ENCODE results near the gene TNFRSF11A. TPM values are rescaled to one million over a fixed set of nuclear protein-coding genes. Genes with fewer than 3 reads are reported as not detected.

Gene TNFRSF11A
- total RNA-seq, 1 experiment from 2014 or later: 0.16 TPM

- Mint-ChIP-seq H3K27me3 (ENCODE audit: insufficient read depth, unreplicated experiment) (peaks cover 2% of the 10 kb centered on the region), H3K4me1 (ENCODE audit: low read depth, unreplicated experiment) (no peaks in the 10 kb centered on the region), H3K4me3 (ENCODE audit: unreplicated experiment) (no peak overlapping the region), H3K9me3 (ENCODE audit: unreplicated experiment) (no peaks in the 10 kb centered on the region), H3K27ac (ENCODE audit: unreplicated experiment) (no peak overlapping the region), H3K36me3 (ENCODE audit: insufficient read depth, unreplicated experiment) (no peaks in the 10 kb centered on the region)
- TF ChIP-seq CTCF (IDR thresholded peaks at IDR 0.05; ENCODE audit: insufficient read depth in 1 of 2, low read depth in 1 of 2, low read length in 1 of 2, severe bottlenecking in 1 of 2, unreplicated experiment in 1 of 2): no peak
- CTCF ChIA-PET: no interaction called here
- Histone ChIP-seq H3K36me3 (ENCODE audit: control insufficient read depth, insufficient read depth, low read length) (no peaks in the 10 kb centered on the region), H3K9me3 (no peaks in the 10 kb centered on the region), H3K4me3 (ENCODE audit: low read depth, low read length) (no peak overlapping the region), H3K4me1 (no peaks in the 10 kb centered on the region), H3K27me3 (replicated peaks; ENCODE audit: control insufficient read depth, insufficient read depth, low read length) (no peaks in the 10 kb centered on the region)
- POLR2A ChIA-PET: no interaction called here
- no TSS peak for BruUV-seq (replicated peaks)
- DNase-seq: no peak
- intact Hi-C loops (cut with micrococcal nuclease; ENCODE audit: unreplicated experiment): no loop called here
Observed at GRCh38 chr18:62361288-62361687, 36.2 kb downstream of the TNFRSF11A start.

DNA sequence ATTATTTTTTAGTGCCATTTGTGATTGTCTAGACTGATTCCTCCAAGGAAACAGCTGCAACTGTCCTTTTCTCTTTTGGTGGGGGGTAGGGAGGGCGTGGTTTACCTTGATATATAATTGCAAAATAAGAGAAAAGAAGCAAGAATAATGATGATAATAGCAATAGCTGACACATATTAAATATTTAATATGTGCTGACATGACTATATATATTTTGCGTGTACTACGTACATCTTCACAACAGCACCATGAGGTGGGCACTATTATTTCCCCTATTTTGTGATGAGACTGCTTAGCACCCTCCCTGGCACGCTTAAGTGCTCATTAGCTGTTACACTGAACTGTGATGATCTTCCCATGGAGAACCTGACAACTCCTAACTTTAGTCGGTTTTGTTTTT lies 39.4 kb downstream of the TNFRSF11A start:
- Mint-ChIP-seq H3K4me3 (ENCODE audit: unreplicated experiment) (no peak overlapping the region), H3K27ac (ENCODE audit: unreplicated experiment) (no peak overlapping the region), H3K4me1 (ENCODE audit: low read depth, unreplicated experiment) (no peaks in the 10 kb centered on the region), H3K27me3 (ENCODE audit: insufficient read depth, unreplicated experiment) (peaks cover 2% of the 10 kb centered on the region), H3K9me3 (ENCODE audit: unreplicated experiment) (no peaks in the 10 kb centered on the region), H3K36me3 (ENCODE audit: insufficient read depth, unreplicated experiment) (no peaks in the 10 kb centered on the region)
- Histone ChIP-seq H3K27me3 (replicated peaks; ENCODE audit: control insufficient read depth, insufficient read depth, low read length) (no peaks in the 10 kb centered on the region), H3K36me3 (ENCODE audit: control insufficient read depth, insufficient read depth, low read length) (no peaks in the 10 kb centered on the region), H3K4me3 (ENCODE audit: low read depth, low read length) (no peak overlapping the region), H3K4me1 (no peaks in the 10 kb centered on the region), H3K9me3 (no peaks in the 10 kb centered on the region)
- intact Hi-C loops (cut with micrococcal nuclease; ENCODE audit: unreplicated experiment): no loop called here
- POLR2A ChIA-PET: no interaction called here
- BruUV-seq (replicated peaks): no TSS peak
- no peak for TF ChIP-seq CTCF (IDR thresholded peaks at IDR 0.05; ENCODE audit: insufficient read depth in 1 of 2, low read depth in 1 of 2, low read length in 1 of 2, severe bottlenecking in 1 of 2, unreplicated experiment in 1 of 2)
- CTCF ChIA-PET: no interaction called here
- DNase-seq: no peak

DNA sequence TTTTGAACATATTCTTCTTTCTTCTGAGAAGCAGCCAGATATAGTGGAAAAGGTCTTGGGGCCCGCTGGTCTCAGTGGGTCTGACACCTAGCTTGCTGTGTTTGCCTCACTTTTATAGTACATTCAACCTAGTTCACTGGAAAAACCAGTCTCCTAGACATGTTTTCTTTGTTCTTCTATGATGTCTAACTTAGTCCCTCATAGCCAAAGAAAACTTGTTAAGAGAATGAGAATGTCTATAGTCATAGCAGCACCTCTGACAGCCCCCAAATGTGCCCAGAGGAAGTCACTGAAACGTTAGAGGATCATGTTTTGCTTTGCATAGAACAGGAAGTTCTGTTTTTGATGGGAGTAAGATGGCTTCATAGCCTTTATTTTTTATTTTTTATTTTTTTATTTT lies 40.3 kb downstream of the TNFRSF11A start:
- POLR2A ChIA-PET: no interaction called here
- intact Hi-C loops (cut with micrococcal nuclease; ENCODE audit: unreplicated experiment): no loop called here
- no peak overlapping the region for H3K4me3 ChIP-seq (ENCODE audit: low read depth, low read length)
- Mint-ChIP-seq H3K36me3 (ENCODE audit: insufficient read depth, unreplicated experiment) (no peaks in the 10 kb centered on the region), H3K4me1 (ENCODE audit: low read depth, unreplicated experiment) (no peaks in the 10 kb centered on the region), H3K4me3 (ENCODE audit: unreplicated experiment) (no peak overlapping the region), H3K27me3 (ENCODE audit: insufficient read depth, unreplicated experiment) (peaks cover 2% of the 10 kb centered on the region), H3K27ac (ENCODE audit: unreplicated experiment) (no peak overlapping the region), H3K9me3 (ENCODE audit: unreplicated experiment) (no peaks in the 10 kb centered on the region)
- no TSS peak for BruUV-seq (replicated peaks)
- H3K9me3 ChIP-seq: no peaks in the 10 kb centered on the region
- no peak for TF ChIP-seq CTCF (IDR thresholded peaks at IDR 0.05; ENCODE audit: insufficient read depth in 1 of 2, low read depth in 1 of 2, low read length in 1 of 2, severe bottlenecking in 1 of 2, unreplicated experiment in 1 of 2)
- no peak for DNase-seq
- no peaks in the 10 kb centered on the region for H3K36me3 ChIP-seq (ENCODE audit: control insufficient read depth, insufficient read depth, low read length)
- no peaks in the 10 kb centered on the region for H3K27me3 ChIP-seq (replicated peaks; ENCODE audit: control insufficient read depth, insufficient read depth, low read length)
- H3K4me1 ChIP-seq: no peaks in the 10 kb centered on the region
- CTCF ChIA-PET: no interaction called here
